ENCODE results near the gene HJURP. TPM values are rescaled to one million over a fixed set of nuclear protein-coding genes. Genes with fewer than 3 reads are reported as not detected.

HJURP gene
- polyA plus RNA-seq, 1 of the 3 experiments (the other 2 are of a cell fraction) = 13.2 TPM

DNA sequence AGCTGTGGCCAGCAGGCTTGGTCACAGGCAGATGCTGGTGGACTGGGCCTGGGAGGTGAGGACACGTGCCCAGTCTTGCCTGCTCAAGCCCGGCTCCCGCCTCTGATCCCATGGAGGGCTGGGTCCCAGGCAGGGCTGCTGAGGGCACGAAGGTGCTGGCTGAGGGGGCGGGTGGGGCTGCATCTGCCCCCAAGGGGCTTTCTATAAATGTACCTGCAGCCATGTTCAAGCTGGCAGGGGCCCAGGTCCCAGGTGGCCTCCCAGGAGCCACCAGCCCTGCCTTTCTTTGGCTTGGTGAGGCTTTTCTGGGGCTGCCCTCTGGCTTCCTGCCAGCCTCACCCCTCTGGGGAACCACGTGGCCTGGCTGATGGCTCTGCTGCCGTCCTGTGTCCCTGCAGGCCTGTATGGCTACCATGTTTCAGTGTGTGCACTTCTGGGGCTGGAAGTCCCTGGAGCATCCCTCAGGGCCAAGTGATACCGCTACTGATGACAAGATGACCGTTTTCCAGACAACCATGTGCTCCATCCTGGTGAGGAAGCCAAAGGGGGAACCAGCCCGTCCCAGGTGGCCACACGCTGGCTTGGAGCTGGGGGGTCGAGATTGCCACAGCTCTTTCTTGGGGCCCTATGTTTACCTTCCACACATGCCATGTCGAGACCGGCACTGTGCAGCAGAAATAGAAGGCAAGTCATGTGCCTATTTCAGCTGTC, 23.2 kb downstream of the HJURP start:
- Histone ChIP-seq H3K9me3 (no peaks in the 10 kb centered on the region), H3K9ac (no peak overlapping the region), H3K27me3 (ENCODE audit: insufficient read depth) (no peaks in the 10 kb centered on the region), H2AFZ (ENCODE audit: low read depth) (no peak overlapping the region), H3K27ac (ENCODE audit: low read depth in 2 of 2, low read length in 1 of 2) (no peak overlapping the region; a peak in 1 of 4 replicates), H3K4me1 (ENCODE audit: control insufficient read depth in 1 of 2, insufficient read depth in 2 of 2, low read depth in 1 of 2, low read length in 1 of 2) (peaks cover 0 to 5% of the 10 kb centered on the region in 2 experiments; a peak in 1 of 4 replicates), H4K20me1 (ENCODE audit: insufficient read depth) (no peaks in the 10 kb centered on the region; the same call in 1 of the 2 replicates), H3K36me3 (replicated peaks in 1 of 2; ENCODE audit: control insufficient read depth in 1 of 2, insufficient read depth in 2 of 2, low read length in 1 of 2) (peaks cover 13 to 15% of the 10 kb centered on the region in 2 experiments), H3K9me2 (no peaks in the 10 kb centered on the region), H3K79me2 (ENCODE audit: insufficient read depth) (peaks cover 7% of the 10 kb centered on the region; the same call in 1 of the 2 replicates), H3F3A (replicated peaks; ENCODE audit: insufficient read depth) (no peaks in the 10 kb centered on the region), H3K4me2 (no peak overlapping the region), H3K4me3 (ENCODE audit: low read depth in 2 of 2, low read length in 1 of 2) (no peak overlapping the region)
- ChIA-PET CTCF (interaction anchor here (1.0 kb wide), 1 partner anchor 382 kb away, joined by 4 read pairs; no protein-coding TSS in a partner anchor), POLR2A (no interaction called here)
- peak; percentile 52 for DNase-seq
- WGBS (ENCODE audit: low lambda C conversion rate) = 89% methylated on average over 5 of the region's 14 CpGs
- TF ChIP-seq, protein P1, sequence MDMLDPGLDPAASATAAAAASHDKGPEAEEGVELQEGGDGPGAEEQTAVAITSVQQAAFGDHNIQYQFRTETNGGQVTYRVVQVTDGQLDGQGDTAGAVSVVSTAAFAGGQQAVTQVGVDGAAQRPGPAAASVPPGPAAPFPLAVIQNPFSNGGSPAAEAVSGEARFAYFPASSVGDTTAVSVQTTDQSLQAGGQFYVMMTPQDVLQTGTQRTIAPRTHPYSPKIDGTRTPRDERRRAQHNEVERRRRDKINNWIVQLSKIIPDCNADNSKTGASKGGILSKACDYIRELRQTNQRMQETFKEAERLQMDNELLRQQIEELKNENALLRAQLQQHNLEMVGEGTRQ (IDR thresholded peaks at IDR 0.05; ENCODE audit: borderline replicate concordance, low read depth, low read length) = no peak
- no peak for TF ChIP-seq YY1 (IDR thresholded peaks at IDR 0.05; ENCODE audit: low read depth)
- TF ChIP-seq SMC3 (IDR thresholded peaks at IDR 0.05; ENCODE audit: low read depth, low read length) = no peak
- TF ChIP-seq, protein P2, sequence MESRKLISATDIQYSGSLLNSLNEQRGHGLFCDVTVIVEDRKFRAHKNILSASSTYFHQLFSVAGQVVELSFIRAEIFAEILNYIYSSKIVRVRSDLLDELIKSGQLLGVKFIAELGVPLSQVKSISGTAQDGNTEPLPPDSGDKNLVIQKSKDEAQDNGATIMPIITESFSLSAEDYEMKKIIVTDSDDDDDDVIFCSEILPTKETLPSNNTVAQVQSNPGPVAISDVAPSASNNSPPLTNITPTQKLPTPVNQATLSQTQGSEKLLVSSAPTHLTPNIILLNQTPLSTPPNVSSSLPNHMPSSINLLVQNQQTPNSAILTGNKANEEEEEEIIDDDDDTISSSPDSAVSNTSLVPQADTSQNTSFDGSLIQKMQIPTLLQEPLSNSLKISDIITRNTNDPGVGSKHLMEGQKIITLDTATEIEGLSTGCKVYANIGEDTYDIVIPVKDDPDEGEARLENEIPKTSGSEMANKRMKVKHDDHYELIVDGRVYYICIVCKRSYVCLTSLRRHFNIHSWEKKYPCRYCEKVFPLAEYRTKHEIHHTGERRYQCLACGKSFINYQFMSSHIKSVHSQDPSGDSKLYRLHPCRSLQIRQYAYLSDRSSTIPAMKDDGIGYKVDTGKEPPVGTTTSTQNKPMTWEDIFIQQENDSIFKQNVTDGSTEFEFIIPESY (IDR thresholded peaks at IDR 0.05; ENCODE audit: borderline replicate concordance, low read depth) = no peak

DNA sequence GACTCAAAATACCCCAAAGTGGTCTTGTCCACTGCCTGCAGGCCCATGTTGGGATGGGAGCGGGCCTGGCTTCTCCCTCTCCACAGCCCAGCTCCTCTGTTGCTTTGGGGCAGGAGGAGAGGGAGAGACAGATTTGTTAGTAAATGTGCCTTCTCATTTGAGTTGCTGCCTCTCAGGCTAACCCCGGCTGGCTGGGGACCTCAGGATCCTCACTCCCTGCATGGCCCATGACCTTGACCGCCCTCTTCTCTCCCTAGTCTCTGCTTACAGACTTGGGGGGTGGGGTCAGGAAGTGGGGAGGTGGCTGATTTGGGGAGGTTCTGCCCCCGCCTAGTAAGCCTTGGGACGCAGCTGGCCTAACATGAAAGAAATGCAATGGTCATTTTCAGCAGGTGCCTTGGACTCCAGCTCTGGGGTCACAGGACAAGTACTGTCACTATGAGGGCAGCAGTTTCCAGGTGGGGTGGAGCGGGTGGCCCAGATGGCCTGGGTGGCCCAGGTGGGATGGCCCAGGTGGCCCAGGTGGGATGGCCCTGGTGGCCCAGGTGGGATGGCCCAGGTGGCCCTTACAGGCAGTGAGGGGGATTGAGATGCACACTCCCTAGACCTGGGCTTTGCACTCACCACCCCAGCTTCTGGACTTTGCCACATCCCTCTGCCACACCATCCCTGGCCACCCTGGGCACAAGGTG, 24.1 kb downstream of the HJURP start:
- H3K79me2 ChIP-seq (ENCODE audit: insufficient read depth) = no peaks in the 10 kb centered on the region
- no peaks in the 10 kb centered on the region for H3F3A ChIP-seq (replicated peaks; ENCODE audit: insufficient read depth)
- no peaks in the 10 kb centered on the region; the same call in 1 of the 2 replicates for H4K20me1 ChIP-seq (ENCODE audit: insufficient read depth)
- CTCF ChIA-PET = no interaction called here
- H3K9ac ChIP-seq = no peak overlapping the region
- WGBS (ENCODE audit: low lambda C conversion rate) = 100% methylated on average over 5 of the region's 6 CpGs
- no peak overlapping the region for H3K4me2 ChIP-seq
- H3K27ac ChIP-seq (ENCODE audit: low read depth in 2 of 2, low read length in 1 of 2) = no peak overlapping the region
- no peaks in the 10 kb centered on the region for H3K9me2 ChIP-seq
- peaks cover 3 to 7% of the 10 kb centered on the region in 2 experiments for H3K36me3 ChIP-seq (replicated peaks in 1 of 2; ENCODE audit: control insufficient read depth in 1 of 2, insufficient read depth in 2 of 2, low read length in 1 of 2)
- POLR2A ChIA-PET = no interaction called here
- no peak overlapping the region for H2AFZ ChIP-seq (ENCODE audit: low read depth)
- peaks cover 0 to 5% of the 10 kb centered on the region in 2 experiments; a peak in 1 of 4 replicates for H3K4me1 ChIP-seq (ENCODE audit: control insufficient read depth in 1 of 2, insufficient read depth in 2 of 2, low read depth in 1 of 2, low read length in 1 of 2)
- H3K27me3 ChIP-seq (ENCODE audit: insufficient read depth) = no peaks in the 10 kb centered on the region
- TF ChIP-seq FOXM1 (IDR thresholded peaks at IDR 0.05; ENCODE audit: low read depth) = no peak
- TF ChIP-seq, protein P3, sequence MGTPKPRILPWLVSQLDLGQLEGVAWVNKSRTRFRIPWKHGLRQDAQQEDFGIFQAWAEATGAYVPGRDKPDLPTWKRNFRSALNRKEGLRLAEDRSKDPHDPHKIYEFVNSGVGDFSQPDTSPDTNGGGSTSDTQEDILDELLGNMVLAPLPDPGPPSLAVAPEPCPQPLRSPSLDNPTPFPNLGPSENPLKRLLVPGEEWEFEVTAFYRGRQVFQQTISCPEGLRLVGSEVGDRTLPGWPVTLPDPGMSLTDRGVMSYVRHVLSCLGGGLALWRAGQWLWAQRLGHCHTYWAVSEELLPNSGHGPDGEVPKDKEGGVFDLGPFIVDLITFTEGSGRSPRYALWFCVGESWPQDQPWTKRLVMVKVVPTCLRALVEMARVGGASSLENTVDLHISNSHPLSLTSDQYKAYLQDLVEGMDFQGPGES (IDR thresholded peaks at IDR 0.05; ENCODE audit: low read depth, low read length) = no peak
- TF ChIP-seq GATA2 (CRISPR knock-in tag; IDR thresholded peaks at IDR 0.05) = no peak
- no peak for DNase-seq
- H3K9me3 ChIP-seq = no peaks in the 10 kb centered on the region
- no peak overlapping the region for H3K4me3 ChIP-seq (ENCODE audit: low read depth in 2 of 2, low read length in 1 of 2)

All from SK-N-SH (cell line).